Left renal cortex interstitium (tissue), 4 donors: Measurements from ENCODE around the gene OR2AT4. TPM values are rescaled to one million over a fixed set of nuclear protein-coding genes. Genes with fewer than 3 reads are reported as not detected.
"Not testable (repeated sequence)": the region's sequence is repeated elsewhere in the genome, so short reads cannot be mapped to it uniquely, and the experiment has no call there.

Source experiments
- DNase-seq, 4 donors: peaks; one replicate each; pipeline ENCODE4 v3.0.0-alpha.2; 2013; ENCODE audit warnings: low read depth in 4 of 4, low spot score in 2 of 4, missing footprints in 1 of 4
- polyA plus RNA-seq, 4 donors: library from polyadenylated mRNA; unstranded; fragments of 120-200 nt; gene quantifications; one replicate each; pipeline ENCODE4 v1.2.1, GENCODE V29; 2013; ENCODE audit not compliant: insufficient read length in 4 of 4

Gene OR2AT4
- polyA plus RNA-seq: under 1 TPM in 3 of 4 donors, not detected in 1; 0.01 to 0.06 (median 0.03) TPM

DNA sequence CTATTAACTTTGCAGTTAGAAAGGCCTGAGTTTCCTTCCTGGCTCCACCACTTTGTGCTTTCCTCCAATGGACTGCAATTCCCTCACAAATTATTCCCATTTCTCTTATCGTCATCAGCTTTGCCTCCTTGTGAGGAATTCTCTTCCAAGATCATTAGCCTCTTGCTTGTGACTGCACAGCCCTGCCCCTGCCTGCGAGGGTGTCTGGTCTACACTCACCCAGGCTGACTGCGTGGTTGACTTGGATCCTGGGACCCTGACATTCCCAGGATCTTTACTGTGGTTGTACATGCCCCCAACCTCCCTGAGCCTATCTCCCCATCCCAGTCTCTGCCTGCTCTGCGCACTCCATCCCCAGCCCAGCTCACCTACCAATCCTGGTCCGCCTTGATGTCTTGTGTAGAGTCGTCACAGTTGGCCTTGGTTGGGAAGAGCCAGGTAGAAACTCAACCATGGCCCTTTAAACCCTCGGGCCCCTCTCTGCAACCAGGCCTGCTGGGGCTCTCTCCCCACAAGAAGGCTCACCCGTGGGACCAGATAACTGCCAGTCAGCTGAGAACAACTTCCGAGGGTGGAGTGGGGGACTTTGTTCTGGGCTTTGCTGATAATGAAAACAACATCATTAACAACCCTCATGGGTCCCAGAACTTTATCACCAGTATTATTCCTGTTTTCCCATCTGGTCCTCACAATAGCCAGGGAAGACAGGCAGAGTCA, at the start of gene OR2AT4:
Gene OR2AT4 (minus strand): TSS at position 421 of the 717 bp plus-strand sequence.
- DNase-seq: no peak

DNA sequence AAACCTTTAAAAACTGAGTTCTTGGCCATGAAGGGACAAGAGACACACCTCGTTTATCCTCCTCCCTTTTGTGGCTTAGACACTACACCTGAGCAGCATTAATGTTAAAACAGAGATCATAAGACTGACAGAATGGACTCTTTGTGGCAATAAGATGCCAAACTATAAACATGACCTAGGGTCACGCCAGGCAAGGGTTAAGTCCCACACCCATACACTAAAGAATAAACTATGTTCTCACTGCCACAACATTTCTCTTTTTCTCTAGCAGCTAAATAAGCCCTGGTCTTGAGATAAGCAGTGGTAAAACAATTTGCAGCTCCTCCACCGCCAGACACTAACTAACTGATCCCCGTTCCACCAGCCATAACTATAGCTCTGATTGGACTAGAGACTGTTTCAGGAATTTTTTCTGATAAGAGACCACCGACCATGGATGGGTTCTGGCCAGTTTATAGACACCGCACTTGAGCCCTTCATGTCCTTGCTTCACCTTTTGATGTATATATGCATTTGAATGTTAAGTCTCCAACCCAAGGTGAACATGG, 49.4 kb upstream of the OR2AT4 start:
- no peak for DNase-seq

DNA sequence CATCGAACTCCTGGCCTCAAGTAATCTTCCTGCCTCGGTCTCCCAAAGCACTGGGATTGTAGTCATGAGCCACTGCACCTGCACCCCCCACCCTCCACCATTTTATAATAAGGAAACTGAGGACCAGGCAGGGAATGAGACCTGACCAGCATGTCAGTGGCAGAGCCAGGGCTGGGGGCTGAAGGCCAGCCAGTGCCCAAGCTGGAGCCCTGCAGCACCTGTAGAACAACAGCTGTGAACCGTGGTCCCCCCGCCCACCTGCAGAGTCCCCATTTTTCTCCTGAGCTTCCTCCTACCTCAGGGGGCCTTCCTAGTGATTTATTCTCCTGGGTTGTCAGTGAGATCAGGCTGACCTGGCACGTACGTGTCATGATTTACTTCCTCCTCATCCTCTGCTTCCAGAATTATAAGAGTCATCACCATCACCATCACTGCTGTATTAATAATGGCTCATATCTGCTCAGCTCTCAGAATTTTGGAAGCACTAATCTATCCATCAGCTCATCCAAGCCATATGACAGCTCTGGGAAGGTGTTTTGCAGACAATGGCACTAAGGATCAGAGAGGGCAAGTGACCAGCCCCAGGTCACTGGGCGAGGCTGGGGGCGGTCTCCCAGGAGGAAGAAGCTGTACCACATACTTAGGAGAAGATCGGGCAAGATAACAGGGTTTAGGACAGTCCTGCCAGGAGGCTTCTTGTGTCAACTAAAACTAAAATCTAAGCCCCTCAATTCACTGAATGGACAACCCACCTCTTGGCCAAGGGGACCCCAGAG, 48.7 kb upstream of the OR2AT4 start:
- DNase-seq: no peak

DNA sequence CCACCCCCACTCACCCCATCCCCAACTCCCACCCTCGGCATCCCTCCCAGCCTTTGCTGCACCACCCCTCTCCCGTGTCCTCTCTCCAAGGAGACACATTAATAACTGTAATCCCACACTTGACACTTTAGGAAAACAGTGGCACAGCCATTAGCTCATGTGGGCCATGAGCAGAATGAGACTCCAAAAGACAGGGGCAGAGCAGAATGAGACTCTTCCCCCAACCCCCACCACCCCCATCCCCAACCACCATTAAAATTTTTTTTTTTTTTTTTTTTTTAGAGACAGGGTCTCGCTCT, 48.0 kb upstream of the OR2AT4 start:
- DNase-seq: no peak

DNA sequence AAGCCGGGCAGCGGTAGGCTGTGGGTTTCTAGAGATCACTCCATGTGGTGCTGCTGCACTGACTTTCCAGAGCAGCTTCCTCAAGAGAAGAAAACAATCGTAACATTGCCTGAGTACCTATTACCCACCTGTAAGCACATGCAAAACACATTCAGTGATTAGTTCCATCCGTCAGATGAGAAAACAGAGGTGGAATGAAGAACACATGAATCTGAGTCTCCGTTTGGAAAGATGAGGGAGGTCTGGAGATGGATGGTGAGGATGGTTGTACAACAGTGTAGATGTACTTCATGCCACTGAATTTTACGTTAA, 46.7 kb upstream of the OR2AT4 start:
- no peak for DNase-seq

DNA sequence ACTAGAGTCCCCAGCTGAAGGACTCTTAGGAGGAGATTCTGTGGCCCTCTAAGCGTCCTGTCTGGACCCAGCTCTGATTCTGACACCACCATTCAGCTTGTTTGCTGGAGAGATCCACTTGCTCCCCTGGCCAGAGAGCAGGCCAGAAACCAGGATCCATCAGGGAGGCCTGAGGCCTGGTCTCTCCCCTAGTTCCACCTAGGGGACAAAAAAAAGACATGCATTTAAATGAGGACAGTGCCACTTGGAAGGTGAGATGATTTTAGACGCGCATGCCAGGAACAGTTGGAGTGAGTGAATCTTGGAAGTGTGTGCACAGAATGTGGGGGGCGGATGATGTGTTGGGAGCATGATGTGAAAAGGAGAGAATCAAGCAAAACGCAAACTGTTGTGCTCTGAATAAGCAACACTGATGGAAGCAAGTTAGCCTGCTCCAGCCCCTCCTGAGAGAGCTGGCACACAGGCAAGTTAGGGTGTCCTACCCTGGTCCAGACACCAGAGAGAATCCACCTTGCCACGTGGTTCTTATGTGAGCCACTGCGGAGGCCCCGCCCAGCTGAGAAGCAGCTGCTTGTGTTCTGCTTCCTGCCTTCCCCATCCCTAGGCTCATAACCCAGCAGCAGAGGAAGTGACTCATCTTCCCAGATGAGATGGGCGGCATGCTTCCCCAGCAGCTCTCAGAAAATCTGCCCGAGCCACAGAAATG, 46.2 kb upstream of the OR2AT4 start:
- DNase-seq: no peak

DNA sequence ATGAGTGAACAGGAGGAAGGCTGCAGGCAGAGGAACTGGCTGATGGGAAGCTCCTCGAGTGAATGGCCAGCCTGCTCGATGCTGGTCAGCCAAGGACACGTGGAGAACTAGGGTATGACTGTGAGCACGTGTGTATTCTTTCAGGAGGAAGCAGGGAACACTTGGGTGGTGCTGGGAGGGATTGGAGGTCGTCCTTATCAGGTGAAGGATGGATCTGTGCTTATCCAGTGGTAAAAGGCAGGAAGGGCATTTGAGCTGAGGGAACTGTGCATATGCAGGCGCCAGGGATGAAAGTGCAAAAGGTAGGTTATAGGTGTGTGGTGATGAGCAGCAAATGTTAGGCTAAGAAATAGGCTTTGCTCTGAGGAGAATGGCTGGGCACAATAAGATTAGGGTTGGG, 44.5 kb upstream of the OR2AT4 start:
- no peak for DNase-seq

DNA sequence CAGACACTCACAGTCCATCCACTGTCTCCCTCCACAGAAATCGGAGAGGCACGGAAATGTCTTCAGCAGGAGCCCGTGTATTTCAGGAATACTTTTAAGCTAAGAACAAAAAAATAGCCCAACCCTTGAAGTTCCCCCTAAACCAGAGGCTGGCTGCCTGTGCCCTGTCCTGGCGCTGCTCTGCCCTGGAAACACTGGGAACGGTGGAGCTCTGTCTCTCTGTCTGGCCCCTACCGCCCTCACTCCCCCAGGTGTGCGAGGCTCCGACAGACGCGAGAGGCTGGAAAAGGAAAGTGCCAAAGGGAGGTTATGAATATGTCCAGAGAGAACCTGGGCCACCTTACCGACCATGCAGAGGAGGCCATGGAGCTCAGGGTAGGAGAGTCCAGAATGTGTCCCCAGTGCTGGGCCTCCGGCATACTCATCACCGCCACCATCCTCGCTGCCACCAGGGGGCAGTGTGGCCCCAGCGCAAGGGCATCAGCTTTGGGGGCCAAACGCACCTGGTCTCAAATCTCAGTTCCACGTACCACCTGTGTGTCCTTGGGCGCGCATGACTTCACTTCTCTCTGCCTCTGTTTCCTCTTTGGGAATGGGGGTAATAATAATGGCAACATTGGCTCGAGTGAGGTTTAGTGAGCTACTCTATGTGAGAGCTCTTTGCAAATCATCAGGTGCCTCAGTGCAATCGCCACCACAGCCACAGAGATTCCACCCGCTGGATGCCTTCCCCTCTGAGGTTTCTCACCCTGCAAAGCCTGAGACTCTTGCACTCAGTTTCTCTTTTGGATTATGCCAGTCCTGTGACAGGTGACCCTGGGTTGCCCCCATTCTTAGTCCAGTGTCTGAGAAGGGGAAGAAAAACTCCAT, 43.8 kb upstream of the OR2AT4 start:
- no peak for DNase-seq

DNA sequence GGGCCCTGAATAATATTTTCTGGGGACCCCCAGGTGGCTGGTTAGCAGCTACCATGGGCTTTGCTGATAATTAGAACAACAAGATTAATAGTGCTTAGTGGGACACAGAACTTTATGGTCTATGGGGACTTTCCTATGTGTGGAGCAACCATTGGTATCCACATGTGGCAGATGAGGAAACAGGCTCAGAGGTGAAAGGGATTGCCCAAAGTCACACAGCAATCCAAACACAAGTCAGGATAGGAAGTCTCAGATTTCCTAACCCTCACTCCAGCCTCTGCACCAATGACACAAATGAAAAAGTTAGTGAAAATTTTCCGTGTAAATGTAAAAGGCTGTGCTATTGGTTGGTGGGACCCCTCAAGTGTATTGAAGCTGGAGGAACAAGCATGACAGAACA, 39.0 kb upstream of the OR2AT4 start:
- no peak for DNase-seq

DNA sequence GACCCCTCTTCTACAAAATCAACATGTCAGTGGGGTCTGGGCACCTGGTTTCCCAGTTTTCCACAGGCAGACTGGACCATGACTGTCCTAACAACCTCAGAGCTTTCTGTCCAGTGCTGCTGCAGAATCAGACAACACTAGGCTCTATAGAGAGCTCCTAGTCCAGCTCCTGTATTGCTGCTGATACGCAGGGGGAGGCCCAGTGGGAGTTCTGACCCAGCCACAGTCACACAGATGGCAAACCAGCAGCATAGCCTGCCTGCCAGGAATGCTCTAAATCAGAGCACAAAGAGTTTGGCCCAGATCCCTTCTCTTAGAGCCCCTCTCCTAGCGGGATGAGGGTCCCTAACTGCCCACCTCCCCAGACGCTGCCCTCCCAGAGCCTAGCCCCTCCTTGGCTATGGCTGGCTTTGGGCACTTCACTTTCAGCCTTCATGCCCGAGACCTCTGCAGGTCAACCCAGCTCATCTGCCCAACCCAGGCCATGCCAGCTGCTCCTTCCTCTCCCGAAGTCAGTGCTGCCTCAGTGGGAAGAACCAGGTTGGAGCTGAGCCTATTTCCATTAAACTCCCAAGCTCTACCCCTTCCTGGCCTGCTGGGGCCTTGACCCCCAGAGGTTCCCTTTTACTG, 38.5 kb upstream of the OR2AT4 start:
- no peak for DNase-seq

DNA sequence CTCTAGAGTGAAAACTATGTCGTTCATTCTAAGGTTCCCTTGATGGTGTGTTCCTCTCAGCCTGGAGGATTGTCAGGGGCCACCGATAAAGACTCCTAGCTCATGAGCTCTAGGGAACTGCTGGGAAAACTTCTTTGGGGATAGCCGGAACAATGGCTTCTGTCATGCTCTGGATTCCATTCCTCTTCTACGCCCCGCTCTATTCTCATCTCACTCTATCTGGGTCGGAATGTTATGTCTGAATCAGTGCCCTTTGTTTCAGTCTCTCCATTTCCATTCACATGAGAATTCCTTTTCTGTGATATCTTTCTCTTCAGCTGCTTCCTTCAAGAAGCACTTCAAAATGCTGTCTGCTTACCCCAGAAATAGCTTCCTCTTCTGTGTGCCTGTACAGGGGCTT, 37.3 kb upstream of the OR2AT4 start:
- DNase-seq: no peak

DNA sequence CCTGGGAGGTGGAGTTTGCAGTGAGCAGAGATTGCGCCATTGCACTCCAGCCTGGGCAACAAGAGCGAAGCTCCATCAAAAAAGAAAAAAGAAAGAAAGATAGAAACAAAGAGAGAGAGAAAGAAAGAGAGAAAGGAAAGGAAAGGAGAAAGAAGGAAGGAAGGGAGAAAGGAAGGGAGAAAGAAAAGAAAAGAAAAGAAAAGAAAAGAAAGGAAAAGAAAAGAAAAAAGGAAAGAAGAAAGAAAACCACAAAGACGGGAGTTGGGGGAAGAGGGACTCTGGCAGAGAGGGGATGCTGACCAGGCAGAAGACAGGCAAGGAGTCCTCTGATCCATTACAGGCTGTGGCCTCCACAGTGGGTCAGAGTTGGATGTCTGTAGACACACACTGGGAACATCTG, 35.4 kb upstream of the OR2AT4 start:
- DNase-seq: no peak

DNA sequence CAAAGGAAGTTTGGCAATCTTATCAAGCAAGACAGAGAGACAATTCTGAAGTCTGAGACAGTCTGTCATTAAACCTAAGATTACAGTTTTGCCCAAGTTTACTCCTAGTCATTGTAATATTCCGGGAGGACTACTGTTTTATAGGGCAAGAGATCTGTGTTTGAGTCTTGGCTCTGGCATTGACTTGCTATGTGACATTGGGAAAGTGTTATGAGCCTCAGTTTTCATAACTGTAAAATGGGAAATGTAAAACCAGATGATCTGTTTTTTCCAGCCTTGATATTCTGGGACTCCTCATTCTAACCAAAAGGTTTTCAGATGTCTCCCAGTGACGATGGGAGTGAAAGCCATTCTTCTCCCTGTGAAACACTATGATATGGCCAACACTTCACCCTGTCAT, 29.9 kb upstream of the OR2AT4 start:
- no peak for DNase-seq

DNA sequence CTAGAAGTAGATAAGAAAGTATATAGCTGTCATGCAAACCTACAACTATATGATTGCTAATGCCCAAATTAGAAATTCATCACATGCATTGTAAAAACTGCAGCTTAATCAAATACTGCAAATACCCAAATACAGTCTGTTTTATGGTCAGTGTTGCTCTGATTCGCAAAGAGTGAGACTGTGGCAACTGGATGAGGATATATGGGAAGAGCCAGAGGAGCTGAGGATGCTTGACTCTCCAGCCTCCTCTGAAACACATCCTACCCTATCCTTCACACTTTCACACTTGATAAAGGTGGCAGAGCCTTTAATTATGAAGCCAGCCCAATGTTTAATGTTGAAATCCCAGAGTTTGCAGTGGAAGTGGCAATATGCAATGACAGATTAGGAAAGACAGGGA, 21.9 kb upstream of the OR2AT4 start:
- no peak for DNase-seq

DNA sequence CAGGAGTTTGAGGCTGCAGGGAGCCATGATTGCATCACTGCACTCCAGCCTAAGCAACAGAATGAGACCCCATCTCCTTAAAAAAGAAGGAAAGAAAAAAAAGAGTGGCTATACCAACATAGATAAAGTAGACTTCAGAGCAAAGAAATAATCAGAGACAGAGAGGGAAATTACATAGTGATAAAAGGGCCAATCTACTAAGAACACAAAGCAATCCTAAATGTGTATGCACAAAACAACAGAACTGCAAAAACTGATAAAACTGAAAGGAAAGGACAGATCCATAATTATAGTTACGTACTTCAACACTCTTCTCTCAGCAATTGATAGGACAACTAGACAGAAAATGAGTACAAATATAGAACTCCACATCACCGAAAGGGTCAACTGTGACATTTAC, 17.8 kb upstream of the OR2AT4 start:
- no peak for DNase-seq

DNA sequence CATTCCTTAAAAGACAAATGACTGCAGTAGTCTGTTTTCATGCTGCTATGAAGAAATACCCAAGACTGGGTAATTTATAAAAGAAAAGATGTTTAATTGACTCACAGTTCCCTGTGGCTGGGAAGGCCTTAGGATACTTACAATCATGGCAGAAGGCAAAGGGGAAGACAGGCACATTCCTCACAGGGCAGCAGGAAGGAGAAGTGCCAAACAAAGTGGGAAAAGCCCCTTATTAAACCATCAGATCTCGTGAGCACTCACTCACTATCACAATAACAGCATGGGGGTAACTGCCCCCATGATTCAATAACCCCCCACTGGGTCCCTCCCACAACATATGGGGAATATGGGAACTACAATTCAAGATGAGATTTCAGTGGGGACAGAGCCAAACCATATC, 16.4 kb upstream of the OR2AT4 start:
- DNase-seq: no peak

DNA sequence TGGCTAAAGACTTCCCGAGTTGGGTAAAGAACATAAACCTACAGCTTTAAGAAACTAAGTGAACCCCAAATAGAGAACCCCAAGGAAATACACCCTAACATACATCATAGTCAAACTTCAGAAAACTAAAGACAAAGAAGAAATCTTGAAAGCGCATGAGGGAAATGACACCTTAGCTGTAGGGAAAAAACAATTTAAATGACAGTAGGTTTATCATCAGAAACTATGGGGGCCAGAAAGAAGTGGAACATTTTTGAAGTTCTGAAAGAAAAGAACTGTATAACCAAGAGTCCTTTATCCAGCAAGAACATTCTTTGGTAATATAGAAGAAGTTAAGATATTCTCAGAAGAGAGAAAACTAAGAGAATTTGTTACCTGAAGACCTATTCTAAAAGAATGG, 15.5 kb upstream of the OR2AT4 start:
- no peak for DNase-seq

DNA sequence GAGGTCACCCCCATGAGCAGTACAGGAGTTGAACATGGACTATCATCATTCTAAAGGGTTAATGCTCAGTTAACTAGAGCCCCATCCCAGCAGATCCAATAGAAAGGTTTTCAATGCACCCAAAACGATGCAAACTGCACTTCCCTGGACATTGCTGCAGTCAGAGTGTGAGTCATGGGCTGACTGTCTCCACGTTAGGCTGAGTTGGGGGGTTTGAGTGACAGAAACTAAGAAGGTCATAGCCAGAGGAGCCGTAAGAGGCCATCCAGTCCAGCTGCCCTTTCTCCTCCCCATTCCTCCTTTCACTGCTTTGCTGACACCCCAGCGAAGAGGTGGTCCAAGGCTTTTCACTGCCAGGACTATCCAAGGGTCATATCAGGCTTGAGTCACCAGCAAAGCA, 10.5 kb upstream of the OR2AT4 start:
- DNase-seq: no peak

DNA sequence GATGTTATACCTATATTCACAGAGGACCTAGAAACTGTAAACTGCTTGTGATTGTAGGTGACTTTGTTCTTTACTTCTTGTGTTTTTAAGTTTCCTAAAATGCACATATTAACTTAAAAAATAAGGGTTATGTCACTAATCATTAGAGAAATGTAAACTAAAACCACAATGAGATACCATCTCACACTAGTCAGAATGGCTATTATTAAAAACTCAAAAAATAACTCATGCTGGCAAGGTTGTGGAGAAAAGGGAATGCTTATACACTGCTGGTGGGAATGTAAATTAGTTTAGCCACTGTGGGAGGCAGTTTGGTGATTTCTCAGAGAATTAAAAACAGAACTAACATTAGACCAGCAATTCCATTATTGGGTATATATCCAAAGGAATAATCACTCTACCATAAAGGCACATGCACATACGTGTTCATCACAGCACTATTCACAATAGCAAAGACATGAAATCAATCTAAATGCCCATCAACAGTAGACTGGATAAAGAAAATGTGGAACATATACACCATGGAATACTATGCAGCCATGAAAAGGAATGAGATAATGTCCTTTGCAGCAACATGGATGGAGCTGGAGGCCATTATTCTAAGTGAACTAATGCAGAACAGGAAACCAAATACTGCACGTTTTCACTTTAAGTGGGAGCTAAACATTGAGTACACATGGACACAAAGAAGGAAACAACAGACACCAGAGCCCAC, 9.4 kb upstream of the OR2AT4 start:
- DNase-seq: not testable (repeated sequence)

DNA sequence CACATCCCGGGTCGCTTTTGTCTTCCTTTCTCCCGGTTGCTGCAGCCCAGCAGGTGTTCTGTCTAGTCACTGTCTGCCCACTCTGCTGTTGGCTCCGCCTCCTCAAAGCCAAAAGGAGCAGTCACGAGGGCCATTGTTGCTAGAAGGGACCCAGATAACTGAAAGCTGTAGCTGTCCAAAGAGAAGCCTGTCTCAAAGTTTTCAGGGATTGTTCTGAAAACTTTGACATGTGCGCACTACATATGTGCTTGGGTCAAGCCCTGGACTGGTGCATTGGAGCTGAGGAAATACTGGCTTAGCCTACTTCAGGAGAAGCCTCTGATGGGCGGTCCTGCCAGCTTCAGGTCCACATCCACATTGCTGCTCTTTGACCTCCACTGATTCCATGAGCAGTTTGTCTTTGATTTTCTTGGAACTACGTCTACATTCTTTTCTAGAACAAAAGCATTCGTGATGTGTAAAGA, 8.8 kb upstream of the OR2AT4 start:
- DNase-seq: no peak
